HepG2 (cell line): ENCODE measurements around the gene C20orf204. TPM values are rescaled to one million over a fixed set of nuclear protein-coding genes. Genes with fewer than 3 reads are reported as not detected.

Source experiments
- DMAP1 ChIP-seq: IDR thresholded peaks from 2 replicates; pipeline ENCODE4 v1.6.1; 2016
- HDAC1 ChIP-seq: sonication (generic); formaldehyde crosslinking; IDR thresholded peaks from 2 replicates; pipeline ENCODE4 v1.5.1; 2020; ENCODE audit warnings: mild to moderate bottlenecking, missing genetic modification reagents
- MBNL3 ChIP-seq: fragments of 250-450 bp; sonication (Bioruptor Pico); conservative IDR thresholded peaks from 2 replicates; pipeline ENCODE4 v1.8.0; 2022; ENCODE audit warnings: mild to moderate bottlenecking, inconsistent platforms
- MTA3 ChIP-seq: sonication (generic); formaldehyde crosslinking; IDR thresholded peaks from 2 replicates; pipeline ENCODE4 v1.4.0; 2020; ENCODE audit warnings: missing genetic modification reagents
- NFKBIZ ChIP-seq: IDR thresholded peaks from 2 replicates; pipeline ENCODE4 v1.6.1; 2018; ENCODE audit warnings: missing genetic modification reagents, missing compliant biosample characterization
- NPAS2 ChIP-seq: sonication (generic); formaldehyde crosslinking; IDR thresholded peaks from 2 replicates; pipeline ENCODE4 v1.8.0; 2022; ENCODE audit warnings: mild to moderate bottlenecking, missing genetic modification reagents, borderline replicate concordance
- POLR2AphosphoS2 ChIP-seq: IDR thresholded peaks from 2 replicates; pipeline ENCODE4 v1.6.1; 2011; ENCODE audit warnings: low read depth, low read length, improper control_type of control experiment
- RAD21 ChIP-seq: fragments of 450-650 bp; formaldehyde crosslinking; IDR thresholded peaks from 2 replicates; pipeline ENCODE4 v1.5.0; 2020; ENCODE audit warnings: mild to moderate bottlenecking
- RXRA ChIP-seq: sonication (generic); formaldehyde crosslinking; IDR thresholded peaks from 2 replicates; pipeline ENCODE4 v1.5.1; 2020; ENCODE audit warnings: missing genetic modification reagents
- SETDB1 ChIP-seq: sonication (generic); formaldehyde crosslinking; IDR thresholded peaks from 2 replicates; pipeline ENCODE4 v1.5.1; 2020; ENCODE audit warnings: missing genetic modification reagents, mild to moderate bottlenecking, borderline replicate concordance
- TOPORS ChIP-seq: sonication (generic); formaldehyde crosslinking; IDR thresholded peaks from 2 replicates; pipeline ENCODE4 v1.8.0; 2023; ENCODE audit warnings: mild to moderate bottlenecking, missing genetic modification reagents
- ZBTB20 ChIP-seq: sonication (generic); formaldehyde crosslinking; IDR thresholded peaks from 2 replicates; pipeline ENCODE4 v1.8.1; 2023; ENCODE audit warnings: missing genetic modification reagents, low read depth, mild to moderate bottlenecking, borderline replicate concordance
- ZNF160 ChIP-seq: sonication (generic); formaldehyde crosslinking; IDR thresholded peaks from 2 replicates; pipeline ENCODE4 v1.8.0; 2022; ENCODE audit warnings: mild to moderate bottlenecking, inconsistent platforms, missing genetic modification reagents
- ZNF17 ChIP-seq: sonication (generic); formaldehyde crosslinking; IDR thresholded peaks from 2 replicates; pipeline ENCODE4 v1.5.0; 2020; ENCODE audit warnings: mild to moderate bottlenecking, missing genetic modification reagents
- ZNF234 ChIP-seq: sonication (generic); formaldehyde crosslinking; conservative IDR thresholded peaks from 2 replicates; pipeline ENCODE4 v1.5.1; 2020; ENCODE audit warnings: mild to moderate bottlenecking, missing genetic modification reagents
- ZNF326 ChIP-seq: sonication (generic); formaldehyde crosslinking; IDR thresholded peaks from 2 replicates; pipeline ENCODE4 v1.4.0; 2020; ENCODE audit warnings: missing genetic modification reagents, borderline replicate concordance
- ZNF446 ChIP-seq: sonication (generic); formaldehyde crosslinking; IDR thresholded peaks from 2 replicates; pipeline ENCODE4 v1.5.0; 2020; ENCODE audit warnings: mild to moderate bottlenecking, missing genetic modification reagents
- ZNF564 ChIP-seq: sonication (generic); formaldehyde crosslinking; IDR thresholded peaks from 2 replicates; pipeline ENCODE4 v1.8.1; 2023; ENCODE audit warnings: mild to moderate bottlenecking, missing genetic modification reagents
- ZNF607 ChIP-seq: sonication (generic); formaldehyde crosslinking; IDR thresholded peaks from 2 replicates; pipeline ENCODE4 v1.5.1; 2020; ENCODE audit warnings: missing genetic modification reagents, mild to moderate bottlenecking, borderline replicate concordance
- ZNF773 ChIP-seq: sonication (generic); formaldehyde crosslinking; IDR thresholded peaks from 2 replicates; pipeline ENCODE4 v1.4.0; 2020; ENCODE audit warnings: missing genetic modification reagents, borderline replicate concordance
- ZNF775 ChIP-seq: sonication (generic); formaldehyde crosslinking; IDR thresholded peaks from 2 replicates; pipeline ENCODE4 v1.4.0; 2020; ENCODE audit warnings: missing genetic modification reagents, mild to moderate bottlenecking, moderate library complexity, borderline replicate concordance
- ZNF841 ChIP-seq: sonication (generic); formaldehyde crosslinking; IDR thresholded peaks from 2 replicates; pipeline ENCODE4 v1.8.1; 2023; ENCODE audit warnings: missing genetic modification reagents, borderline replicate concordance
- polyA plus RNA-seq, 8 experiments: library from polyadenylated mRNA; depleted of rRNA in 3 of 8; stranded (reverse) in 7 of 8; unstranded in 1 of 8; fragments of >200 nt; fragmentation: Illumina TruSeq in 4 of 8; extraction: Trizol in 4 of 8; gene quantifications; 2 replicates each; pipeline versions ENCODE4 v1.2.1 to v1.2.3, GENCODE V29; 2011 to 2016; ENCODE audit warnings: low read depth in 4 of 8, missing spikeins in 1 of 8, mixed read lengths in 1 of 8; ENCODE audit not compliant: insufficient read depth in 1 of 8
- total RNA-seq, 5 experiments: library from RNA; depleted of rRNA; stranded (reverse); fragments of >200 nt; fragmentation: Illumina TruSeq; extraction: Trizol; gene quantifications; 2 replicates each; pipeline ENCODE4 v1.2.3, GENCODE V29; 2016; ENCODE audit warnings: low read depth in 1 of 5
- TF ChIP-seq, protein P1 (sequence below): sonication (generic); formaldehyde crosslinking; IDR thresholded peaks from 2 replicates; pipeline ENCODE4 v1.8.1; 2022; ENCODE audit warnings: mild to moderate bottlenecking, missing genetic modification reagents
- TF ChIP-seq, protein P2 (sequence below): IDR thresholded peaks from 2 replicates; pipeline ENCODE4 v1.6.1; 2016; ENCODE audit warnings: missing genetic modification reagents, missing compliant biosample characterization
- TF ChIP-seq, protein P3 (sequence below), 2 experiments: sonication (generic) in 1 of 2; formaldehyde crosslinking in 1 of 2; IDR thresholded peaks; 2 replicates each; pipeline versions ENCODE4 v1.5.1 to v1.6.1; 2011 to 2020; ENCODE audit warnings: borderline replicate concordance in 1 of 2, low read depth in 1 of 2, low read length in 1 of 2, mild to moderate bottlenecking in 1 of 2, missing genetic modification reagents in 1 of 2, moderate library complexity in 1 of 2

The C20orf204 gene
- total and polyA plus RNA-seq, 2 of the 13 experiments (the other 11 are each of a cell fraction or from before 2014, with no cell fraction given), result 22.1 to 80.0 TPM

DNA sequence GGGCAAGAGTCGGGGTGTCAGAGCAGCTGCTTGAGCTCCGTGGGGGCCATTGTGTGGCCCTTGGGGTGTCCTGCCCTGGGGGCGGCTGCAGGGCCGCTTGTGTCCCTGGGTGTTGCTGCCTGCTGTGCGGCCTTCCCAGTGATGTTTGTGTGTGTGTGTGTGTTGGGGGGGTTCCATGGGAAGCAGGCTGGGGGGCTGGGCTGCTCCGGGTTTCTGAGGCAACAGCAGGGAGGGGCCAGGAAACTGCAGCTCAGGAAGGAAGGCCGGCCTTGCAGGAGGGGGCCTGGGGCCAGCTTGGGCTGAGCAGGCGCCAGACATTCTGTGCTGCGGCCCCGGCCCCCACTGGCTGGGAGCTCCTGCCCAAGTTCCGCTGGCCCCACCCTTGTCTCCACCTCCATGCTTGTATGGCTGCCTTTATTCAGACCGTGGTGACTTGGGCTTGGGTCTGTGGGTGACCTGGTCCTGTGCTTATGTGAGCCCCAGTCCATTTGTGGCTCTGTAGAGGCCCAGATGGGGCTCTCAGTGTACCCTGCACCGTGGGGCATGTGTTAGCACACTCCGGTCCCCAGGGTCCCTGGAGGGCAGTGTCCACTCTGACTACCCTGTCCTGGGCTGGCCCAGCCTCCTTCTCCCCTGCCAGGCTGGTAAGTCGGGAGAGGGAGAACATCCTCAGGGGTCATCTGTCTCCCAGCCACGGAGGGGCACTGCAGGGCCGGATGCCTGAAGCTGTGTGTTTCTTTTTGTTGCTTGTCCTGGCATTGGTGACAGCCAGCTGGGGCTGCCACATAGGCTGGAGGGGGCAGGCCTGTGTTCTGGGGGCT is 18.1 kb downstream of the C20orf204 start (continued):
- no peak for TF ChIP-seq TOPORS
- peak; percentile 67; the same call in 1 of the 2 replicates for TF ChIP-seq ZNF564 (CRISPR knock-in tag)
- TF ChIP-seq ZNF446 (CRISPR knock-in tag), result no peak
- peak; percentile 86 for TF ChIP-seq ZBTB20 (CRISPR knock-in tag)
- no peak for TF ChIP-seq MTA3 (CRISPR knock-in tag)
- TF ChIP-seq NPAS2 (CRISPR knock-in tag), result no peak
- TF ChIP-seq, protein P1, sequence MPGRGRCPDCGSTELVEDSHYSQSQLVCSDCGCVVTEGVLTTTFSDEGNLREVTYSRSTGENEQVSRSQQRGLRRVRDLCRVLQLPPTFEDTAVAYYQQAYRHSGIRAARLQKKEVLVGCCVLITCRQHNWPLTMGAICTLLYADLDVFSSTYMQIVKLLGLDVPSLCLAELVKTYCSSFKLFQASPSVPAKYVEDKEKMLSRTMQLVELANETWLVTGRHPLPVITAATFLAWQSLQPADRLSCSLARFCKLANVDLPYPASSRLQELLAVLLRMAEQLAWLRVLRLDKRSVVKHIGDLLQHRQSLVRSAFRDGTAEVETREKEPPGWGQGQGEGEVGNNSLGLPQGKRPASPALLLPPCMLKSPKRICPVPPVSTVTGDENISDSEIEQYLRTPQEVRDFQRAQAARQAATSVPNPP (CRISPR knock-in tag), result no peak
- TF ChIP-seq ZNF775, result 0 out of 2 replicates have a peak, but pooled peaks have one; percentile 54
- TF ChIP-seq SETDB1 (CRISPR knock-in tag), result no peak
- TF ChIP-seq DMAP1 (CRISPR knock-in tag), result peak; percentile 89
- TF ChIP-seq RAD21, result peak; percentile 87
- peak; percentile 93; the same call in 1 of the 2 replicates for TF ChIP-seq ZNF607
- 0 out of 2 replicates have a peak, but pooled peaks have one; percentile 40 for TF ChIP-seq NFKBIZ
- TF ChIP-seq ZNF773 (CRISPR knock-in tag), result 0 out of 2 replicates have a peak, but pooled peaks have one; percentile 71
- peak; percentile 88 for TF ChIP-seq HDAC1
- TF ChIP-seq, protein P2, sequence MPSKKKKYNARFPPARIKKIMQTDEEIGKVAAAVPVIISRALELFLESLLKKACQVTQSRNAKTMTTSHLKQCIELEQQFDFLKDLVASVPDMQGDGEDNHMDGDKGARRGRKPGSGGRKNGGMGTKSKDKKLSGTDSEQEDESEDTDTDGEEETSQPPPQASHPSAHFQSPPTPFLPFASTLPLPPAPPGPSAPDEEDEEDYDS, result peak; percentile 94
- no peak for TF ChIP-seq ZNF234 (CRISPR knock-in tag)
- peak; percentile 74; the same call in 1 of the 2 replicates for TF ChIP-seq ZNF160 (CRISPR knock-in tag)
- no peak for TF ChIP-seq ZNF841 (CRISPR knock-in tag)
- TF ChIP-seq ZNF17 (CRISPR knock-in tag), result no peak
- TF ChIP-seq POLR2AphosphoS2, result no peak
- no peak for TF ChIP-seq MBNL3 (CRISPR knock-in tag)
- TF ChIP-seq, protein P3, sequence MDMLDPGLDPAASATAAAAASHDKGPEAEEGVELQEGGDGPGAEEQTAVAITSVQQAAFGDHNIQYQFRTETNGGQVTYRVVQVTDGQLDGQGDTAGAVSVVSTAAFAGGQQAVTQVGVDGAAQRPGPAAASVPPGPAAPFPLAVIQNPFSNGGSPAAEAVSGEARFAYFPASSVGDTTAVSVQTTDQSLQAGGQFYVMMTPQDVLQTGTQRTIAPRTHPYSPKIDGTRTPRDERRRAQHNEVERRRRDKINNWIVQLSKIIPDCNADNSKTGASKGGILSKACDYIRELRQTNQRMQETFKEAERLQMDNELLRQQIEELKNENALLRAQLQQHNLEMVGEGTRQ (IDR thresholded peaks at IDR 0.05; ENCODE audit: low read depth, low read length), result no peak
- TF ChIP-seq, protein P3 (CRISPR knock-in tag; IDR thresholded peaks at IDR 0.05; ENCODE audit: borderline replicate concordance), result no peak
- peak; percentile 84 for TF ChIP-seq RXRA (CRISPR knock-in tag)
- TF ChIP-seq ZNF326 (CRISPR knock-in tag), result peak; percentile 87; the same call in 1 of the 2 replicates
